ENCODE results near the gene TMPRSS4.

- TF ChIP-seq GATA2 (IDR thresholded peaks at IDR 0.05; ENCODE audit: low read depth, low read length) (no peak), GATA3 (IDR thresholded peaks at IDR 0.05; ENCODE audit: low read depth, low read length) (no peak)
Observed at GRCh38 chr11:118061586-118062125, 15.2 kb upstream of the TMPRSS4 start.
